ENCODE data around the gene FHIT.
A peak's percentile ranks its signal among the peaks of the same experiment; 100 is the strongest.

Gene FHIT

DNA sequence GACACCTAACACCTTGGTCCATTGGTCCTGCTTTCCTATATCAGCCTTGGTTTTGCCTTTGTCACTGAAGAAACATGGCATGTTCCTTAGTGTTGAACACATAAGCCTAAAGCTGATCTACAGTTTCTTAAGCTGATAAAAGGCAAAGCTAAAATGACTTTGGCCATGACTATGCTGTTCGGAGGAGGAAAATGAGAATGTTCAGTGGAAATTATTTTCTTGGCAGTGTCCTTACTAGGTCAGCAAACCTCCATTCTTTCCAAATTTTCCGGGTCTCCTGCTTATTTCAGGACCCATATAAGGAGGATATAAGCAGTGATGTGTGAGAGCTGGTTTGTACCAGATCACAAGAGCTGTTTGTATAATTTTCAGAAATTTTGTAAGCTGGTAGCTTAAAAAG, 1368.5 kb downstream of the FHIT start:
- Mint-ChIP-seq H3K9me3 (no peaks in the 10 kb centered on the region), H3K27ac (peak overlapping the region in 1 of 3 experiments; percentile 47), H3K27me3 (ENCODE audit: low read depth) (peaks cover 5% of the 10 kb centered on the region), H3K36me3 (ENCODE audit: low read depth) (no peaks in the 10 kb centered on the region), H3K4me1 (peaks cover 9% of the 10 kb centered on the region), H3K4me3 (no peak overlapping the region)
- TF ChIP-seq, protein P1, sequence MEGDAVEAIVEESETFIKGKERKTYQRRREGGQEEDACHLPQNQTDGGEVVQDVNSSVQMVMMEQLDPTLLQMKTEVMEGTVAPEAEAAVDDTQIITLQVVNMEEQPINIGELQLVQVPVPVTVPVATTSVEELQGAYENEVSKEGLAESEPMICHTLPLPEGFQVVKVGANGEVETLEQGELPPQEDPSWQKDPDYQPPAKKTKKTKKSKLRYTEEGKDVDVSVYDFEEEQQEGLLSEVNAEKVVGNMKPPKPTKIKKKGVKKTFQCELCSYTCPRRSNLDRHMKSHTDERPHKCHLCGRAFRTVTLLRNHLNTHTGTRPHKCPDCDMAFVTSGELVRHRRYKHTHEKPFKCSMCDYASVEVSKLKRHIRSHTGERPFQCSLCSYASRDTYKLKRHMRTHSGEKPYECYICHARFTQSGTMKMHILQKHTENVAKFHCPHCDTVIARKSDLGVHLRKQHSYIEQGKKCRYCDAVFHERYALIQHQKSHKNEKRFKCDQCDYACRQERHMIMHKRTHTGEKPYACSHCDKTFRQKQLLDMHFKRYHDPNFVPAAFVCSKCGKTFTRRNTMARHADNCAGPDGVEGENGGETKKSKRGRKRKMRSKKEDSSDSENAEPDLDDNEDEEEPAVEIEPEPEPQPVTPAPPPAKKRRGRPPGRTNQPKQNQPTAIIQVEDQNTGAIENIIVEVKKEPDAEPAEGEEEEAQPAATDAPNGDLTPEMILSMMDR (IDR thresholded peaks at IDR 0.05; ENCODE audit: unreplicated experiment in 3 of 3): no peak

DNA sequence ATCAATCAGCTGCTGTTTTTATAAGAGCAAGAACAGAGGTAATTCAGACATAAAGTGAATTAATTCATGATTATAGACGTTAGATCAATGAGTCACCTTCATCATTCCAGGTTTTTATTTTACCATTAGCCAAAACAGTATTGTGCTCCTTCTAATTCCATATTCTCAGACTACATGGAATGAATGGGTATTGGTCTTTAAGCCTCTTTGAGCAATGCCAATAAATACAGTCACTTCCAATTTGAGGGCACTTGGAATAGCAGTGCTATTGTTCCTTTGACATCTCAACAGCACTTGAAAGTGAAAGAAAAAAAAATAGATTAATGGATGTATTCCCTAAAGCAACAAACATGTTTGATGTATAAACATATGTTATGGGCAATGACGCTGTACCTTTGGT, 1370.5 kb downstream of the FHIT start:
- Mint-ChIP-seq H3K4me1 (peaks cover 9% of the 10 kb centered on the region), H3K4me3 (no peak overlapping the region), H3K9me3 (no peaks in the 10 kb centered on the region), H3K27ac (no peak overlapping the region), H3K27me3 (ENCODE audit: low read depth) (peaks cover 5% of the 10 kb centered on the region), H3K36me3 (ENCODE audit: low read depth) (no peaks in the 10 kb centered on the region)
- TF ChIP-seq, protein P1 (IDR thresholded peaks at IDR 0.05; ENCODE audit: unreplicated experiment in 3 of 3): no peak

DNA sequence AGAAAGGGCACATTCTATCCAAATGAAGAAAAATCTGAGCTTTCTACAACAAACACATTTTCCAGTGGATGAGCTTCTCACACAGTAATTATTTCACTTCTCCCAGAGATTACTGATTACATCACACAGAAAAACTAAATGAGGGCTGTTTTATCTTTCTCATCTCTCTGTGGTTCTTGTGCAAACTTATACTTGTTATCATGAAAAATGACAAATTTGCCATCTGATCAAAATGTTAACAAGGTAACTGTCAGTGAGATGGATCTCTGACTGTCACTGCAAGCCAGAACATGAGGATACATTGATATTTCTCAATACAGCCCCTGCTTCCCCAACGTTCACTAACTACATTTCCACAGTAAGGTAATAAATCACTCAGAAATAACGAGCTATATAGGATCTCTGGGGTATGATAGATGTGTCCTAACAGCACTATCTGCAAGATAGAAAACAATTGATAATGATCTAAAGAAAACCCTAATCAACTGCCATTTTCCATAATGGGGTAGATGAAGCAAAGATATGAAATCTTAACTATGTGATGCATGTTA, 1372.1 kb downstream of the FHIT start:
- H3K4me3 Mint-ChIP-seq: no peak overlapping the region
- peaks cover 10% of the 10 kb centered on the region for H3K4me1 Mint-ChIP-seq
- no peaks in the 10 kb centered on the region for H3K36me3 Mint-ChIP-seq (ENCODE audit: low read depth)
- TF ChIP-seq, protein P1 (IDR thresholded peaks at IDR 0.05; ENCODE audit: unreplicated experiment in 3 of 3): no peak
- peaks cover 5% of the 10 kb centered on the region for H3K27me3 Mint-ChIP-seq (ENCODE audit: low read depth)
- no peak overlapping the region for H3K27ac Mint-ChIP-seq
- H3K9me3 Mint-ChIP-seq: no peaks in the 10 kb centered on the region

DNA sequence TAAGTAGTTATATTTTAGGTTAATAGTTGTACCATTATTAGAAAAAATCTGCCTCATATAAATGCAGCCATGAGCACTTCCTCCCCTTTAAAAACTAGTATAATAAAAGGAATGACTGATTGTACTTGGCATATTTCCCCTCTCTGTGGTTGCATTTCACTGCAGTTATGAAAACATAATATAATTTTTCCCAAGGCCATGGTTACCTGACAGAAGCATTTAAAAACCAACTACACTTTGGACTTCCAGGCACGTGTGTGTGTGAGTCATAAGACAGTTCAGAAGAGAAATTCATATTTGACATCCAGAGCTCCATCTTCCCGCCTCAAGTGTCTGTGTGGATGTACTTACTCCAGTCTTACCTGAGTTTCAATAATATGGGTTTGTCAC, 1373.2 kb downstream of the FHIT start:
- TF ChIP-seq, protein P1 (IDR thresholded peaks at IDR 0.05; ENCODE audit: unreplicated experiment in 3 of 3): no peak
- Mint-ChIP-seq H3K36me3 (ENCODE audit: low read depth) (no peaks in the 10 kb centered on the region), H3K4me1 (peaks cover 17% of the 10 kb centered on the region), H3K27ac (no peak overlapping the region), H3K9me3 (no peaks in the 10 kb centered on the region), H3K4me3 (no peak overlapping the region), H3K27me3 (ENCODE audit: low read depth) (peaks cover 9% of the 10 kb centered on the region)

DNA sequence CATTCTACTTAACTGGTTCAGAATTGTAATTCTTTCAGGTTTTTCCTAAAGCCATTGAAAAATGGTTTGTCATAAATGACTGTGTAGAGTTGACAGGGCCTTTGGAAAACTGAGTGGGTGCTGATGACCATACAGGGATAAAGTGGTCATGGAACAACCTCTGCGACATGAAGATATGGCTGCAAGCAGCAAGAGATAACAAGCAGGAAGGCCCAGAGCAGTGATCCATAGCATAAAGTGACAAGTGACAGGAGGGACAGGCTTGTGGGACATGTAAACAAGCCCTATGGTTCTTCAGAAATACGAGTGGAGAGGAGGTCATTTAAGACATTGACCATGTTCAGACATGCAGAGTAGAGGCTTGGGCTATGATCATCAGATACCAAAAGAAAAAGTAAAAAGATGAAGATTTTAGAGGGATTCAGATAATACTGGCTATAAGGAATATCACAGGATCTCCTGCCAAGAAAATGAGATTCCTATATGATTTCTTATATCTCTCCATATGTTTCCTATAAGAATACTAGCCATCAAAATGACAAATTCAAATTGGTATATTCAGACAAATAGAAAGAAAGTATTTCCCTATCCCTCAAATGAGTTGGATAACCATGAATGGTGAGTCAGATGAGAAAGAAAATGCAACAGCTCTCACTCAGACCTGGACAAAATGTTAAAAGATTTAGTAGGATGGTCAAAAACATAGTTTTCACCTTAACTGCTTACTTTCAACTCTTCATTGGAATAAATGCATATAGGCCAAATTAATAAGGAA, 1373.8 kb downstream of the FHIT start:
- H3K4me3 Mint-ChIP-seq: no peak overlapping the region
- H3K4me1 Mint-ChIP-seq: peaks cover 12% of the 10 kb centered on the region
- TF ChIP-seq, protein P1 (IDR thresholded peaks at IDR 0.05; ENCODE audit: unreplicated experiment in 3 of 3): no peak
- H3K27ac Mint-ChIP-seq: no peak overlapping the region
- no peaks in the 10 kb centered on the region for H3K9me3 Mint-ChIP-seq
- peaks cover 9% of the 10 kb centered on the region for H3K27me3 Mint-ChIP-seq (ENCODE audit: low read depth)
- no peaks in the 10 kb centered on the region for H3K36me3 Mint-ChIP-seq (ENCODE audit: low read depth)

All from nephron (organoid).